HCT116 (cell line): ENCODE results near the gene LMAN2L. TPM values are rescaled to one million over a fixed set of nuclear protein-coding genes. Genes with fewer than 3 reads are reported as not detected.

Experiments used
- ATAC-seq: fragments of 200-7000 bp; cut with Tn5 transposase; 2 replicates; pipeline ENCODE4 v1.9.1; 2020; ENCODE audit warnings: mild to moderate bottlenecking, moderate library complexity
- BruUV-seq: library from RNA; stranded (reverse); fragments of 400-500 nt; replicated peaks from 2 replicates; lab custom pipeline; 2021; lab: Mats Ljungman, UMichigan
- CTCF ChIA-PET: fragments of 300-600 bp; sonication (Branson Sonifier 250); formaldehyde crosslinking; loops from one replicate; lab custom pipeline; 2021; ENCODE audit warnings: antibody characterized with exemption; lab: Charles Lee
- POLR2A ChIA-PET: fragments of 300-600, 350-600 bp; sonication (Branson Sonifier 250); formaldehyde crosslinking; loops from one replicate; lab custom pipeline; 2021; ENCODE audit warnings: antibody characterized with exemption; lab: Charles Lee
- RAD21 ChIA-PET, 2 experiments: fragments of 300-600 bp; sonication (Branson Sonifier 250); formaldehyde crosslinking; loops; one replicate each; lab custom pipeline; 2023; ENCODE audit warnings: low total read pairs in 2 of 2; ENCODE audit not compliant: uncharacterized antibody in 2 of 2, unreplicated experiment in 2 of 2, low non-redundant PET in 1 of 2; lab: Charles Lee
- DNase-seq: peaks from one replicate; pipeline ENCODE4 v3.0.0-alpha.2; 2010; ENCODE audit warnings: low read depth, low spot score
- H2AFZ ChIP-seq: fragments of 200-600 bp; shearing (Covaris generic), sonication (generic); 2 replicates; pipeline ENCODE4 v1.6.1; 2017; ENCODE audit warnings: low read depth, mixed run types, mixed read lengths, antibody characterized with exemption, low read length; ENCODE audit not compliant: poor library complexity, severe bottlenecking
- H3K27ac ChIP-seq: 2 replicates; pipeline ENCODE4 v1.5.1; 2012; ENCODE audit warnings: low read depth, low read length
- H3K27me3 ChIP-seq: fragments of 200-600 bp; sonication (generic); 2 replicates; pipeline ENCODE4 v1.6.1; 2016; ENCODE audit warnings: mixed run types, low read length, mixed read lengths; ENCODE audit not compliant: insufficient read depth
- H3K36me3 ChIP-seq, 2 experiments: fragments of 200-500 bp in 1 of 2; fragments of 200-600 bp in 1 of 2; sonication (Bioruptor generic) in 1 of 2; sonication (generic) in 1 of 2; 2 replicates each; pipeline versions ENCODE4 v1.5.1 to v1.6.1; 2014 to 2016; ENCODE audit warnings: low read length in 2 of 2, inconsistent platforms in 1 of 2, mixed read lengths in 1 of 2, mixed run types in 1 of 2; ENCODE audit not compliant: insufficient read depth in 2 of 2, control insufficient read depth in 1 of 2
- H3K4me1 ChIP-seq, 2 experiments: fragments of 200-600 bp in 1 of 2; sonication (generic) in 1 of 2; 2 replicates each; pipeline versions ENCODE4 v1.5.1 to v1.6.1; 2012 to 2017; ENCODE audit warnings: low read length in 2 of 2, inconsistent platforms in 1 of 2, mild to moderate bottlenecking in 1 of 2, mixed read lengths in 1 of 2, mixed run types in 1 of 2, moderate library complexity in 1 of 2; ENCODE audit not compliant: insufficient read depth in 2 of 2, control insufficient read depth in 1 of 2
- H3K4me2 ChIP-seq: fragments of 200-600 bp; sonication (generic); 2 replicates; pipeline ENCODE4 v1.6.1; 2017; ENCODE audit warnings: mixed run types, low read length, mixed read lengths
- H3K4me3 ChIP-seq, 2 experiments: fragments of 200-600 bp in 1 of 2; sonication (generic) in 1 of 2; replicated peaks in 1 of 2; 2 replicates each; pipeline ENCODE4 v1.5.1; 2011 to 2016; ENCODE audit warnings: low read length in 2 of 2, control low read depth in 1 of 2, low read depth in 1 of 2, mild to moderate bottlenecking in 1 of 2, mixed read lengths in 1 of 2, mixed run types in 1 of 2
- H3K79me2 ChIP-seq: fragments of 200-600 bp; sonication (generic); 2 replicates; pipeline ENCODE4 v1.6.1; 2017; ENCODE audit warnings: mild to moderate bottlenecking, mixed run types, low read length, moderate library complexity, mixed read lengths; ENCODE audit not compliant: insufficient read depth
- H3K9ac ChIP-seq: fragments of 200-600 bp; sonication (generic); 2 replicates; pipeline ENCODE4 v1.6.1; 2016; ENCODE audit warnings: low read length, mixed read lengths
- H3K9me2 ChIP-seq: fragments of 200-600 bp; sonication (generic), shearing (Covaris generic); 2 replicates; pipeline ENCODE4 v1.6.1; 2017; ENCODE audit warnings: mixed run types, mild to moderate bottlenecking, moderate library complexity; ENCODE audit not compliant: insufficient read depth
- H3K9me3 ChIP-seq, 2 experiments: fragments of 200-500 bp in 1 of 2; fragments of 200-600 bp in 1 of 2; sonication (Bioruptor generic) in 1 of 2; sonication (generic) in 1 of 2; 2 replicates each; pipeline ENCODE4 v1.6.1; 2014 to 2017; ENCODE audit warnings: low read length in 2 of 2, mixed read lengths in 2 of 2, inconsistent platforms in 1 of 2, low read depth in 1 of 2, mild to moderate bottlenecking in 1 of 2, mixed run types in 1 of 2, moderate library complexity in 1 of 2; ENCODE audit not compliant: control insufficient read depth in 1 of 2, insufficient read depth in 1 of 2
- H4K20me1 ChIP-seq: fragments of 200-600 bp; sonication (generic), shearing (Covaris generic); 2 replicates; pipeline ENCODE4 v1.6.1; 2017; ENCODE audit warnings: mixed run types, mild to moderate bottlenecking, moderate library complexity; ENCODE audit not compliant: insufficient read depth
- ATF3 ChIP-seq: IDR thresholded peaks from 2 replicates; pipeline ENCODE4 v1.6.1; 2012
- CBX3 ChIP-seq: IDR thresholded peaks from 2 replicates; pipeline ENCODE4 v1.6.1; 2012; ENCODE audit warnings: low read depth
- EGR1 ChIP-seq: IDR thresholded peaks from 2 replicates; pipeline ENCODE4 v1.6.1; 2012; ENCODE audit warnings: low read depth
- JUND ChIP-seq: IDR thresholded peaks from 2 replicates; pipeline ENCODE4 v1.6.1; 2012
- POLR2A ChIP-seq: IDR thresholded peaks from 2 replicates; pipeline ENCODE4 v1.7.0; 2011; ENCODE audit warnings: borderline replicate concordance; ENCODE audit not compliant: insufficient read depth, insufficient read length; ENCODE audit errors: extremely low read depth
- RAD21 ChIP-seq: IDR thresholded peaks from 2 replicates; pipeline ENCODE4 v1.6.1; 2012; ENCODE audit warnings: low read depth, mild to moderate bottlenecking
- SIN3A ChIP-seq: IDR thresholded peaks from 2 replicates; pipeline ENCODE4 v1.6.1; 2012; ENCODE audit warnings: low read depth
- SRF ChIP-seq: IDR thresholded peaks from 2 replicates; pipeline ENCODE4 v1.6.1; 2012; ENCODE audit warnings: low read depth
- TCF7L2 ChIP-seq: IDR thresholded peaks from 2 replicates; pipeline ENCODE4 v1.7.0; 2011; ENCODE audit warnings: borderline replicate concordance, inconsistent platforms; ENCODE audit not compliant: insufficient read depth, insufficient read length; ENCODE audit errors: extremely low read depth
- intact Hi-C: fragments of 100-400 bp; cut with micrococcal nuclease; formaldehyde crosslinking; loops from 2 replicates; pipeline ENCODE4 v1.10.0; 2022
- total RNA-seq: library from RNA; stranded (reverse); gene quantifications from one replicate; pipeline ENCODE4 v1.2.1, GENCODE V29; 2021; ENCODE audit not compliant: unreplicated experiment
- TF ChIP-seq, protein P1 (sequence below), 3 experiments: fragments of 200-600 bp in 1 of 3; sonication (generic) in 1 of 3; IDR thresholded peaks in 2 of 3; conservative IDR thresholded peaks in 1 of 3; 2 replicates each; pipeline ENCODE4 v1.5.1; 2012 to 2017; ENCODE audit warnings: low read depth in 2 of 3, low read length in 2 of 3, antibody characterized with exemption in 1 of 3, borderline replicate concordance in 1 of 3, control low read depth in 1 of 3, mild to moderate bottlenecking in 1 of 3, mixed read lengths in 1 of 3, mixed run types in 1 of 3, moderate library complexity in 1 of 3; ENCODE audit not compliant: insufficient read depth in 1 of 3
- TF ChIP-seq, protein P2 (sequence below): IDR thresholded peaks from 2 replicates; pipeline ENCODE4 v1.6.1; 2012

Gene LMAN2L
- total RNA-seq, 1 experiment from 2014 or later: 15.2 TPM

GRCh38 chr2:96739633-96740428 lies at the start of gene LMAN2L (continued):
- TF ChIP-seq, protein P1, sequence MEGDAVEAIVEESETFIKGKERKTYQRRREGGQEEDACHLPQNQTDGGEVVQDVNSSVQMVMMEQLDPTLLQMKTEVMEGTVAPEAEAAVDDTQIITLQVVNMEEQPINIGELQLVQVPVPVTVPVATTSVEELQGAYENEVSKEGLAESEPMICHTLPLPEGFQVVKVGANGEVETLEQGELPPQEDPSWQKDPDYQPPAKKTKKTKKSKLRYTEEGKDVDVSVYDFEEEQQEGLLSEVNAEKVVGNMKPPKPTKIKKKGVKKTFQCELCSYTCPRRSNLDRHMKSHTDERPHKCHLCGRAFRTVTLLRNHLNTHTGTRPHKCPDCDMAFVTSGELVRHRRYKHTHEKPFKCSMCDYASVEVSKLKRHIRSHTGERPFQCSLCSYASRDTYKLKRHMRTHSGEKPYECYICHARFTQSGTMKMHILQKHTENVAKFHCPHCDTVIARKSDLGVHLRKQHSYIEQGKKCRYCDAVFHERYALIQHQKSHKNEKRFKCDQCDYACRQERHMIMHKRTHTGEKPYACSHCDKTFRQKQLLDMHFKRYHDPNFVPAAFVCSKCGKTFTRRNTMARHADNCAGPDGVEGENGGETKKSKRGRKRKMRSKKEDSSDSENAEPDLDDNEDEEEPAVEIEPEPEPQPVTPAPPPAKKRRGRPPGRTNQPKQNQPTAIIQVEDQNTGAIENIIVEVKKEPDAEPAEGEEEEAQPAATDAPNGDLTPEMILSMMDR (IDR thresholded peaks at IDR 0.05 in 2 of 3, conservative IDR thresholded peaks at IDR 0.05 in 1 of 3; ENCODE audit: borderline replicate concordance in 1 of 3, insufficient read depth in 1 of 3, low read depth in 2 of 3, low read length in 2 of 3): no peak
- TF ChIP-seq SRF (peak; percentile 84), SIN3A (no peak), TCF7L2 (peak; percentile 18), ATF3 (no peak), RAD21 (no peak)

DNA sequence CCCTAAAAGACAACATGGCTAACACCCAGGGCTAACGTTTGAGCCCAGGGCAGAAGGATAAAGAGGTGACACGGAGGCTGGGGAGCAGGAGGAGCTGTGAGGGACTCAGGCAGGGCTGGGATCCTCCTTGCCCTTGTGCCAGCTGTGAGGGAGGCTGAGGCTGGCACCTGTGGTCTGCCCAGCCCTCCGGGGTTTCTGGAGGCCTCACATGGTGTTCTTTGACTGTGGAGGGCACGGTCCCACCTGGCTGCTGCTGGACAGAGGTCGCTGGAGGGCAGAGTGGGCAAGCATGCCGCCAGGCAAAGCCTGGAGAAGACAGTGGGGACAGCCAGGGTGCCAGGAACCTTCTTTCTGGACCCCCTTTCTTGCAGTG lies 49.4 kb upstream of the LMAN2L start:
- Histone ChIP-seq H3K27ac (no peak overlapping the region), H3K27me3 (no peaks in the 10 kb centered on the region), H3K79me2 (peaks cover 5% of the 10 kb centered on the region; the same call in 1 of the 2 replicates), H3K36me3 (no peaks in the 10 kb centered on the region), H2AFZ (no peak overlapping the region), H3K4me1 (peaks cover 32 to 39% of the 10 kb centered on the region in 2 experiments), H3K9me2 (no peaks in the 10 kb centered on the region), H4K20me1 (no peaks in the 10 kb centered on the region), H3K4me2 (no peak overlapping the region), H3K4me3 (no peak overlapping the region), H3K9ac (no peak overlapping the region), H3K9me3 (no peaks in the 10 kb centered on the region)
- ChIA-PET RAD21 (no interaction called here), CTCF (no interaction called here), POLR2A (interaction anchor here (0.5 kb wide), 1 partner anchor 14 kb away, joined by 3 read pairs; no protein-coding TSS in a partner anchor)
- intact Hi-C loops: no loop called here
- no TSS peak for BruUV-seq
- ATAC-seq: no peak
- no peak for DNase-seq
- no peak for TF ChIP-seq POLR2A
- no peak for TF ChIP-seq TCF7L2
- no peak for TF ChIP-seq ATF3
- TF ChIP-seq EGR1: no peak
- no peak for TF ChIP-seq CBX3
- TF ChIP-seq, protein P2, sequence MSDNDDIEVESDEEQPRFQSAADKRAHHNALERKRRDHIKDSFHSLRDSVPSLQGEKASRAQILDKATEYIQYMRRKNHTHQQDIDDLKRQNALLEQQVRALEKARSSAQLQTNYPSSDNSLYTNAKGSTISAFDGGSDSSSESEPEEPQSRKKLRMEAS: no peak
- no peak for TF ChIP-seq JUND
